GM18951 (cell line): ENCODE results near the gene HEPHL1.

Source experiments
- POLR2A ChIP-seq: IDR thresholded peaks from 4 replicates; pipeline ENCODE4 v1.6.1; 2011; ENCODE audit warnings: mild to moderate bottlenecking; ENCODE audit not compliant: insufficient read length, insufficient read depth; ENCODE audit errors: extremely low read depth
- in situ Hi-C: fragments of 300-500 bp; cut with MboI; formaldehyde crosslinking; loops from one replicate; pipeline ENCODE4 v1.12.0; 2022; ENCODE audit warnings: low sequenced_read_pairs, mixed read lengths, inconsistent platforms; ENCODE audit not compliant: unreplicated experiment

Gene HEPHL1

DNA sequence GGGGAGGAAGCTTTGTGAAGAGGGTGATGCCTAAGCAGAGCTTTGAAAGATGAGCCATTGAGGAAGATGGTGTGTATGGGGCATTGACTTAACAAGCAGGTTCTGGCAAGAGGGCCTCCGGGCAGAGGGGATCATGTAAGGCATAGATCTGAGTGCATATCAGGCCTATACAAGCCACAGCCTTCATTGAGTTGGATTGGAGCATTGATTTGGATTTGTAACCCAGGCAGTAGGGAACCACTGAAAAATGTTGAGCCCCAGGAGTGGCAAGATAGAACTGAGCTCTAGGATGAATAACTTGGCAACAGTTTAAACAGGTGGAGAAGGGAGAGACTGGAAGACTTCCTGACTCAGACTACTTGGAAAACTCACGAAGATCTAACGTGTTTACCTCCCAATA lies 128.9 kb downstream of the HEPHL1 start:
- no peak for TF ChIP-seq POLR2A
- in situ Hi-C loops, result loop anchor here (25.0 kb wide), 1 partner anchor 362 kb away; the partner anchor contains the start of gene C11orf97

DNA sequence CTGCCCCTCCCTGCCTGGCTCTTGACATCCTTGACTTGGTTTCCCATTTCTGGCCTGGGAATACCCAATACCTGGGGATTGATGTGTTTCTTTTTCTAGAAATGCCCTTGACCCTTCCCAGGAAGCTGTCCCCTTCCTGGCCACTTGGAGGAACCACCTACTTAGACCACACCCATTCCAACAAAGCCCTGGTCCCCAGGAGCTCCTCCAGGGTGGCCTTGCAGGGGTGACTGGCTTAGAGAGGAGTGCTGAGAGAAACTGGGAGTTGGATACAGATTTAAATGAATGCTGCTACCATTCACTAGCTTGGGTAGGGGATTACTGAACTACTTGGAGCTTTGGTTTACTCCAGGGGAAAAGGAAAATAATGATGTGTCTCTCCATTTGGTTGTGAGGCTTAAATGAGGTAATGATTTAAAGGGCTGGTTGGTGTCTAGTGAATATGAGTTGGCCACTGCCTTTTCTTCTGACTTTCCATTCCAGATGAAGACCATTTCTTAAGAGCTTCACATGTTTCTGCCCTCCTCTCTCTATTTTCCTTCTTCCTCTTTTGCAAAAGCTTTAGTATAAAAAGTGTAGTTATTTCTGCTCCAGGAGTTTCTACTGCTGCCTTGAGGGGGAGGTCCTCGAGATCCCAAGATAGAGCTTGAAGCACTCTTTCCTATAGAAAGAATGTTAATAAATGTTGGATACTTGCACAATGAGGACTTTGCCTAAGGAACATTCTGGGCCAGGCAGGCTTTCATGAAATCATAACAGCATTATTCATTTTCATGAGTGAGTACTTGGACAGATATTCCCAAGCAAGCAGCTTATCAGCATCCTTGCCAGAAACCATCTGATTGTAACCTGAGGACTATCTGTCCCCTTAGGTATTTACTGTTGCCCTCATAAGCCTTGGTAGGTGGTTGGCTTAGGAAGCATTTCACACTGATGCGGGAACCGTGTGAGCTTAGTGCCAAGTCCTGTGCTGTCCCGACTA lies 129.8 kb downstream of the HEPHL1 start:
- in situ Hi-C loops, result loop anchor here (25.0 kb wide), 1 partner anchor 361 kb away; the partner anchor contains the start of gene C11orf97
- no peak for TF ChIP-seq POLR2A

- TF ChIP-seq POLR2A, result no peak
- in situ Hi-C loops, result loop anchor here (25.0 kb wide), 1 partner anchor 360 kb away; the partner anchor contains the start of gene C11orf97
Observed at GRCh38 chr11:94151903-94152677, 130.9 kb downstream of the HEPHL1 start.

DNA sequence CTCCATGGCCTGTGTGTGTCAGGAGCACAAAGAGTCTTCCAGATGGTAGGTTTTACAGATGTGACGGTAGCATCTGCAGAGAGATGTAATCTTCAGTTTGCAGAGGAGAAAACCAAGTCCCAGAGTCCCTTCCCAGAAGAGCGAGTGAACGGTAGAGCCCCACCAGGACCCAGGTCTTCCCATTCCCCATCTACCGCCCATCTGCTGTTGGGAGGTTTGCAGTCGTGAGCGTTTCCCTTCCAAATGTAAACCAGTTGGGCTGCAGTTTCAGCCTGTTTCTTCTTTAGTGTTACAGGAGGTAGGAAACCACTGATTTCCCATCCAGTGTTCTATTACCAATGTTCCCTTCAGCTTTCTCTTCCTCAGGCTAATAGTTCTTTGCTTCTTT lies 131.5 kb downstream of the HEPHL1 start:
- TF ChIP-seq POLR2A, result no peak
- in situ Hi-C loops, result loop anchor here (25.0 kb wide), 1 partner anchor 360 kb away; the partner anchor contains the start of gene C11orf97

DNA sequence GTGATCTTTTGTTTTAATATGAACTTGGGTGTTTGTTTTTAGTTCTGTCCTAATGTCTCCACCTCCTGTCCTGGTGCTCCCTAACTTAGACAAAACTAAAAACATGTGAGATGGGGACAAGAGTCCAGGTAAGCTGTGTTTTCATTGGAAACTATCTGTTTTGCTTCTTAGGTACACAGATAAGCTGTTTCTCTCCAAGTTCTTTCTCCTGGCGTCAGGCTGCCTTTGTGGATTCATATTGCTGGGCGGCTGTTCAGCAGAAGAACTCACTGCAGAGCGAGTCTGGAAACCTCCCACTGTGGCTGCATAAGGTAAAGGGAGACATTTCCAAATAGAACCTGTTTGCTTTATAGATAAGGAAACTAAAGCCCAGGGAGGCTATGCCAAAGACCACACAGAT lies 132.2 kb downstream of the HEPHL1 start:
- in situ Hi-C loops, result loop anchor here (25.0 kb wide), 1 partner anchor 359 kb away; the partner anchor contains the start of gene C11orf97
- TF ChIP-seq POLR2A, result no peak

DNA sequence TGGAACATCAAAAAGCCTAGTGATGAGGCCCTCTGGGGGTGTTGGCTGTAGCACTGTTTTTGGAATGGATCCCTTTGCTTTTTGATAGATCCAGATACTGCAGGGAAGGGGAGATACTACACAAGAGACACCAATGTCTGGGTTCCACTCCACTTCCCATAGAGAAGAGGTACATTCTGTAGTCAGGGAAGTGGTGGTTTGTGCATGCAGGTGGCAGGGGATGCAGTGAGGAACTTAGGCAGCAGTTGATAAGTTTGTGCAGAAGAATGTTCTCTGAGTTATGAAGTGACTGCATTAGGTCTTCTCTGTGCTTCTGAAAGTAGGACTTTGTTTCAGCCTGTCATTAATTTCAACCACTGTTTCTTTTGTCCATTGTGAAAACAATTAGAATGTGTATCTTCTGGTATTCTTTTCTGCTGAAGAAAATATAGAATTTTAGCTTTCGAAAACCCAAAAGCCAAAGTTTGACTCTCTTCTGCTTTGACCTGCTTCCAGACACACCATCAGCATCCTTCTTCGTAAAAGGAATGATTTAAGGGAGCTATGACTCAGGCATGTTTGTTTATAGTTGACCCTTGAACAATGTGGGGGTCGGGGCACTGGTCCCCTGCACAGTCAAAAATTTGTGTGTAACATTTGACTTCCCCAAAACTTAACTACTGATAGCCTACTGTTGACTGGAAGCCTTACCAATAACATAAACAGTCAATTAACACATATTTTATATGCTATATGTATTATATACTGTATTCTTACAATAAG lies 133.1 kb downstream of the HEPHL1 start:
- TF ChIP-seq POLR2A, result no peak
- in situ Hi-C loops, result loop anchor here (25.0 kb wide), 1 partner anchor 358 kb away; the partner anchor contains the start of gene C11orf97

DNA sequence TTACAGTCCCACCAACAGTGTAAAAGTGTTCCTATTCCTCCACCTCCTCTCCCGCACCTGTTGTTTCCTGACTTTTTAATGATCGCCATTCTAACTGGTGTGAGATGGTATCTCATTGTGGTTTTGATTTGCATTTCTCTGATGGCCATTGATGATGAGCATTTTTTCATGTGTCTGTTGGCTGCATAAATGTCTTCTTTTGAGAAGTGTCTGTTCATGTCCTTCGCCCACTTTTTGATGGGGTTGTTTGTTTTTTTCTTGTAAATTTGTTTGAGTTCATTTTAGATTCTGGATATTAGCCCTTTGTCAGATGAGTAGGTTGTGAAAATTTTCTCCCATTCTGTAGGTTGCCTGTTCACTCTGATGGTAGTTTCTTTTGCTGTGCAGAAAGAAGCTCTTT lies 136.2 kb downstream of the HEPHL1 start:
- in situ Hi-C loops, result loop anchor here (25.0 kb wide), 1 partner anchor 355 kb away; the partner anchor contains the start of gene C11orf97
